K562 (cell line): ENCODE results near the gene PACC1. TPM values are rescaled to one million over a fixed set of nuclear protein-coding genes. Genes with fewer than 3 reads are reported as not detected.

ENCODE experiments used
- HDAC2 ChIP-seq: fragments of 450-650 bp; IDR thresholded peaks from 2 replicates; pipeline ENCODE4 v1.6.1; 2016; ENCODE audit warnings: mild to moderate bottlenecking
- IRF2 ChIP-seq: sonication (generic); formaldehyde crosslinking; IDR thresholded peaks from 2 replicates; pipeline ENCODE4 v1.8.1; 2022; ENCODE audit warnings: mild to moderate bottlenecking, missing genetic modification reagents
- MTA2 ChIP-seq: fragments of 450-650 bp; IDR thresholded peaks from 2 replicates; pipeline ENCODE4 v1.6.1; 2016; ENCODE audit warnings: low read depth
- SIRT6 ChIP-seq: IDR thresholded peaks from one replicate; pipeline ENCODE4 v1.6.1; 2012; ENCODE audit warnings: low read depth, mild to moderate bottlenecking, control low read depth, inconsistent platforms, low read length, moderate library complexity
- TAF1 ChIP-seq: IDR thresholded peaks from 2 replicates; pipeline ENCODE4 v1.6.1; 2011; ENCODE audit warnings: mild to moderate bottlenecking, low read length, moderate library complexity; ENCODE audit not compliant: insufficient read depth, control insufficient read depth, severe bottlenecking; ENCODE audit errors: extremely low read depth
- TBL1XR1 ChIP-seq, 2 experiments: IDR thresholded peaks; 2 replicates each; pipeline ENCODE4 v1.6.1; 2012; ENCODE audit warnings: improper control_type of control experiment in 2 of 2, low read length in 2 of 2, mild to moderate bottlenecking in 1 of 2
- THRAP3 ChIP-seq: fragments of 450-650 bp; IDR thresholded peaks from 2 replicates; pipeline ENCODE4 v1.6.1; 2016; ENCODE audit warnings: mild to moderate bottlenecking, inconsistent platforms, borderline replicate concordance
- ZNF217 ChIP-seq: sonication (generic); formaldehyde crosslinking; IDR thresholded peaks from 2 replicates; pipeline ENCODE4 v1.8.0; 2022; ENCODE audit warnings: mild to moderate bottlenecking, missing genetic modification reagents
- ZNF224 ChIP-seq: sonication (generic); formaldehyde crosslinking; IDR thresholded peaks from 2 replicates; pipeline ENCODE4 v1.8.0; 2022; ENCODE audit warnings: mild to moderate bottlenecking, missing genetic modification reagents
- ZNF384 ChIP-seq: IDR thresholded peaks from 2 replicates; pipeline ENCODE4 v1.6.1; 2012; ENCODE audit warnings: low read depth, low read length, improper control_type of control experiment
- polyA plus RNA-seq, 8 experiments: library from polyadenylated mRNA; depleted of rRNA in 4 of 8; stranded (reverse) in 5 of 8; unstranded in 3 of 8; fragments of >200 nt; fragmentation: Nextera tagmentation in 2 of 8; fragmentation: Illumina TruSeq in 1 of 8; extraction: Ambion mirVana in 2 of 8; extraction: Trizol in 1 of 8; gene quantifications; 2 replicates each; pipeline versions ENCODE4 v1.2.1 to v1.2.3, GENCODE V29; 2011 to 2014; ENCODE audit warnings: inconsistent platforms in 1 of 8, missing spikeins in 1 of 8
- total RNA-seq, 7 experiments: library from RNA; depleted of rRNA in 6 of 7; stranded (reverse); fragments of >200 nt in 6 of 7; fragmentation: Illumina TruSeq in 2 of 7; extraction: Trizol in 2 of 7; gene quantifications; 2 replicates each; pipeline versions ENCODE4 v1.2.1 to v1.2.3, GENCODE V29; 2011 to 2021; ENCODE audit warnings: low replicate concordance in 1 of 7
- TF ChIP-seq, protein P1 (sequence below): fragments of 450-650 bp; formaldehyde crosslinking; IDR thresholded peaks from 2 replicates; pipeline ENCODE4 v1.4.0; 2022; ENCODE audit warnings: mild to moderate bottlenecking, moderate library complexity
- TF ChIP-seq, protein P2 (sequence below): IDR thresholded peaks from 2 replicates; pipeline ENCODE4 v1.6.1; 2011; ENCODE audit not compliant: insufficient read length; ENCODE audit errors: extremely low read depth
- TF ChIP-seq, protein P3 (sequence below): fragments of 450-650 bp; IDR thresholded peaks from 2 replicates; pipeline ENCODE4 v1.6.1; 2016; ENCODE audit warnings: missing biosample characterization, missing genetic modification characterization
- TF ChIP-seq, protein P4 (sequence below), 2 experiments: IDR thresholded peaks; 2 replicates each; pipeline ENCODE4 v1.6.1; 2012; ENCODE audit warnings: improper control_type of control experiment in 2 of 2, low read depth in 2 of 2, low read length in 2 of 2, borderline replicate concordance in 1 of 2
- TF ChIP-seq, protein P5 (sequence below): fragments of 450-650 bp; IDR thresholded peaks from 2 replicates; pipeline ENCODE4 v1.6.1; 2017; ENCODE audit warnings: antibody characterized with exemption
- TF ChIP-seq, protein P6 (sequence below): fragments of 250-450 bp; sonication (Bioruptor Pico); IDR thresholded peaks from 2 replicates; pipeline ENCODE4 v1.5.0; 2021; ENCODE audit warnings: mild to moderate bottlenecking, borderline replicate concordance

PACC1 gene
- total and polyA plus RNA-seq, 9 of the 15 experiments (the other 6 are each of a cell fraction or from before 2014, with no cell fraction given), result 7.1 to 19.3 (median 14.9) TPM

DNA sequence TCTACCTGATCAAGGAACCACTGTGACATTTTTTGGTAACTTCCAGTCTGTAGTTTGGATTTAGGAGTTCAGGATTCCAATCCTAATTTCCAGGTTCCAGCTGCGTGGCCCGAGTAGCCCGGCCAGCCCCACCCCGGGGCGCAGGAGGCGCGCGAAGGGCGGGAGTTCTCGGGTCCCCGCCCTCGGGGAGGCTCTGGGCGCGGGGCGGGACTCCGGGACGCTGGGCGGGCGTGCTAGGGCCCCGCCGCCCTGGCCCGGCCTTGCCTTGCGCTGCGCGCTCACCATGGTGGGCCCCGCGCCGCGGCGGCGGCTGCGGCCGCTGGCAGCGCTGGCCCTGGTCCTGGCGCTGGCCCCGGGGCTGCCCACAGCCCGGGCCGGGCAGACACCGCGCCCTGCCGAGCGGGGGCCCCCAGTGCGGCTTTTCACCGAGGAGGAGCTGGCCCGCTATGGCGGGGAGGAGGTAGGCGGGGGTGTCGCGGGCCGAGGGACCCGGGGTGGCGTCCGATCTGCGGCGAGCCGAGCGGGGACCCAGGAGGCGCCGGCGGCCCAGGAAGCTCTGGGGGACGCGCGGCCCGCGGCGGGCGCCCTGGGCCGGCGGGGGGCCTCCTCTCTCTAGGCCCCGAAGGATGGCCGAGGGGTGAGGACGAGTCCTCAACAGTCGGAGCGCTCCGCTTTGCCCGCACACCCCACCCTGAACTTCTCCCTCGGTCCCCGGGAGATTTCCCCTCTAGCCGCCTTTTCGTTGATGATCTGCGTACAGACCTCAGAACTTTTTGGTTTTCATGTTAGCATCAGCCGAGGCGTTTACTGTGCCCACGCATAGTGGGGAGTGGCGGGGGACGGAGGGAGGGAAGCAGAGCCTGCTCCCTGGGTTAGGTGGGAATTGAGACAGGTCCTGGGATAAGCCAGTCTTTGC, 18.2 kb upstream of the PACC1 start, which contains the start of gene NENF (continued):
- TF ChIP-seq, protein P1, sequence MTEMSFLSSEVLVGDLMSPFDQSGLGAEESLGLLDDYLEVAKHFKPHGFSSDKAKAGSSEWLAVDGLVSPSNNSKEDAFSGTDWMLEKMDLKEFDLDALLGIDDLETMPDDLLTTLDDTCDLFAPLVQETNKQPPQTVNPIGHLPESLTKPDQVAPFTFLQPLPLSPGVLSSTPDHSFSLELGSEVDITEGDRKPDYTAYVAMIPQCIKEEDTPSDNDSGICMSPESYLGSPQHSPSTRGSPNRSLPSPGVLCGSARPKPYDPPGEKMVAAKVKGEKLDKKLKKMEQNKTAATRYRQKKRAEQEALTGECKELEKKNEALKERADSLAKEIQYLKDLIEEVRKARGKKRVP (CRISPR knock-in tag), result peak; percentile 36; the same call in 1 of the 2 replicates
- TF ChIP-seq, protein P2, sequence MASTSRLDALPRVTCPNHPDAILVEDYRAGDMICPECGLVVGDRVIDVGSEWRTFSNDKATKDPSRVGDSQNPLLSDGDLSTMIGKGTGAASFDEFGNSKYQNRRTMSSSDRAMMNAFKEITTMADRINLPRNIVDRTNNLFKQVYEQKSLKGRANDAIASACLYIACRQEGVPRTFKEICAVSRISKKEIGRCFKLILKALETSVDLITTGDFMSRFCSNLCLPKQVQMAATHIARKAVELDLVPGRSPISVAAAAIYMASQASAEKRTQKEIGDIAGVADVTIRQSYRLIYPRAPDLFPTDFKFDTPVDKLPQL, result no peak
- TF ChIP-seq, protein P3, sequence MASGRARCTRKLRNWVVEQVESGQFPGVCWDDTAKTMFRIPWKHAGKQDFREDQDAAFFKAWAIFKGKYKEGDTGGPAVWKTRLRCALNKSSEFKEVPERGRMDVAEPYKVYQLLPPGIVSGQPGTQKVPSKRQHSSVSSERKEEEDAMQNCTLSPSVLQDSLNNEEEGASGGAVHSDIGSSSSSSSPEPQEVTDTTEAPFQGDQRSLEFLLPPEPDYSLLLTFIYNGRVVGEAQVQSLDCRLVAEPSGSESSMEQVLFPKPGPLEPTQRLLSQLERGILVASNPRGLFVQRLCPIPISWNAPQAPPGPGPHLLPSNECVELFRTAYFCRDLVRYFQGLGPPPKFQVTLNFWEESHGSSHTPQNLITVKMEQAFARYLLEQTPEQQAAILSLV (tag), result no peak
- TF ChIP-seq HDAC2 (no peak), IRF2 (CRISPR knock-in tag) (no peak), THRAP3 (no peak), ZNF217 (CRISPR knock-in tag) (no peak), TAF1 (peak; percentile 41), ZNF224 (CRISPR knock-in tag) (no peak), TBL1XR1 (IDR thresholded peaks at IDR 0.05; ENCODE audit: low read length in 2 of 2) (no peak), ZNF384 (no peak), SIRT6 (no peak), MTA2 (no peak)
- TF ChIP-seq, protein P4, sequence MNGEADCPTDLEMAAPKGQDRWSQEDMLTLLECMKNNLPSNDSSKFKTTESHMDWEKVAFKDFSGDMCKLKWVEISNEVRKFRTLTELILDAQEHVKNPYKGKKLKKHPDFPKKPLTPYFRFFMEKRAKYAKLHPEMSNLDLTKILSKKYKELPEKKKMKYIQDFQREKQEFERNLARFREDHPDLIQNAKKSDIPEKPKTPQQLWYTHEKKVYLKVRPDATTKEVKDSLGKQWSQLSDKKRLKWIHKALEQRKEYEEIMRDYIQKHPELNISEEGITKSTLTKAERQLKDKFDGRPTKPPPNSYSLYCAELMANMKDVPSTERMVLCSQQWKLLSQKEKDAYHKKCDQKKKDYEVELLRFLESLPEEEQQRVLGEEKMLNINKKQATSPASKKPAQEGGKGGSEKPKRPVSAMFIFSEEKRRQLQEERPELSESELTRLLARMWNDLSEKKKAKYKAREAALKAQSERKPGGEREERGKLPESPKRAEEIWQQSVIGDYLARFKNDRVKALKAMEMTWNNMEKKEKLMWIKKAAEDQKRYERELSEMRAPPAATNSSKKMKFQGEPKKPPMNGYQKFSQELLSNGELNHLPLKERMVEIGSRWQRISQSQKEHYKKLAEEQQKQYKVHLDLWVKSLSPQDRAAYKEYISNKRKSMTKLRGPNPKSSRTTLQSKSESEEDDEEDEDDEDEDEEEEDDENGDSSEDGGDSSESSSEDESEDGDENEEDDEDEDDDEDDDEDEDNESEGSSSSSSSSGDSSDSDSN (IDR thresholded peaks at IDR 0.05; ENCODE audit: borderline replicate concordance in 1 of 2, low read depth in 2 of 2, low read length in 2 of 2), result peak; percentile 28 to 39; a peak in 3 of 4 replicates
- TF ChIP-seq, protein P5, sequence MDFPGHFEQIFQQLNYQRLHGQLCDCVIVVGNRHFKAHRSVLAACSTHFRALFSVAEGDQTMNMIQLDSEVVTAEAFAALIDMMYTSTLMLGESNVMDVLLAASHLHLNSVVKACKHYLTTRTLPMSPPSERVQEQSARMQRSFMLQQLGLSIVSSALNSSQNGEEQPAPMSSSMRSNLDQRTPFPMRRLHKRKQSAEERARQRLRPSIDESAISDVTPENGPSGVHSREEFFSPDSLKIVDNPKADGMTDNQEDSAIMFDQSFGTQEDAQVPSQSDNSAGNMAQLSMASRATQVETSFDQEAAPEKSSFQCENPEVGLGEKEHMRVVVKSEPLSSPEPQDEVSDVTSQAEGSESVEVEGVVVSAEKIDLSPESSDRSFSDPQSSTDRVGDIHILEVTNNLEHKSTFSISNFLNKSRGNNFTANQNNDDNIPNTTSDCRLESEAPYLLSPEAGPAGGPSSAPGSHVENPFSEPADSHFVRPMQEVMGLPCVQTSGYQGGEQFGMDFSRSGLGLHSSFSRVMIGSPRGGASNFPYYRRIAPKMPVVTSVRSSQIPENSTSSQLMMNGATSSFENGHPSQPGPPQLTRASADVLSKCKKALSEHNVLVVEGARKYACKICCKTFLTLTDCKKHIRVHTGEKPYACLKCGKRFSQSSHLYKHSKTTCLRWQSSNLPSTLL, result no peak
- TF ChIP-seq, protein P6, sequence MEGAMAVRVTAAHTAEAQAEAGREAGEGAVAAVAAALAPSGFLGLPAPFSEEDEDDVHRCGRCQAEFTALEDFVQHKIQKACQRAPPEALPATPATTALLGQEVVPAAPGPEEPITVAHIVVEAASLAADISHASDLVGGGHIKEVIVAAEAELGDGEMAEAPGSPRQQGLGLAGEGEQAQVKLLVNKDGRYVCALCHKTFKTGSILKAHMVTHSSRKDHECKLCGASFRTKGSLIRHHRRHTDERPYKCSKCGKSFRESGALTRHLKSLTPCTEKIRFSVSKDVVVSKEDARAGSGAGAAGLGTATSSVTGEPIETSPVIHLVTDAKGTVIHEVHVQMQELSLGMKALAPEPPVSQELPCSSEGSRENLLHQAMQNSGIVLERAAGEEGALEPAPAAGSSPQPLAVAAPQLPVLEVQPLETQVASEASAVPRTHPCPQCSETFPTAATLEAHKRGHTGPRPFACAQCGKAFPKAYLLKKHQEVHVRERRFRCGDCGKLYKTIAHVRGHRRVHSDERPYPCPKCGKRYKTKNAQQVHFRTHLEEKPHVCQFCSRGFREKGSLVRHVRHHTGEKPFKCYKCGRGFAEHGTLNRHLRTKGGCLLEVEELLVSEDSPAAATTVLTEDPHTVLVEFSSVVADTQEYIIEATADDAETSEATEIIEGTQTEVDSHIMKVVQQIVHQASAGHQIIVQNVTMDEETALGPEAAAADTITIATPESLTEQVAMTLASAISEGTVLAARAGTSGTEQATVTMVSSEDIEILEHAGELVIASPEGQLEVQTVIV (CRISPR knock-in tag), result no peak
